NCI-H2107 treated with DMSO at 0.1 percent for 48 hours (cell line): ENCODE data around the gene CD55.
A peak's percentile ranks its signal among the peaks of the same experiment; 100 is the strongest.

Source experiments
- DNase-seq: peaks from one replicate; lab custom pipeline; 2025; ENCODE audit not compliant: unreplicated experiment; lab: John Stamatoyannopoulos, UW

The CD55 gene

GRCh38 chr1:207361889-207362288 is 40.4 kb downstream of the CD55 start:
- no peak for DNase-seq

GRCh38 chr1:207362962-207363860 is 41.7 kb downstream of the CD55 start:
- DNase-seq = no peak

- DNase-seq = no peak
These were observed 42.4 kb downstream of the CD55 start for GRCh38 chr1:207363871-207364270.

GRCh38 chr1:207364614-207365013 is 43.1 kb downstream of the CD55 start:
- no peak for DNase-seq

- DNase-seq = no peak
These were observed 43.6 kb downstream of the CD55 start for GRCh38 chr1:207365063-207365462.

- no peak for DNase-seq
These were observed 44.5 kb downstream of the CD55 start for GRCh38 chr1:207366022-207366421.

GRCh38 chr1:207388721-207389120 is 67.2 kb downstream of the CD55 start:
- DNase-seq = no peak

- DNase-seq = no peak
These were observed 68.4 kb downstream of the CD55 start for GRCh38 chr1:207389728-207390464.

GRCh38 chr1:207393610-207394009 is 72.1 kb downstream of the CD55 start:
- no peak for DNase-seq

- no peak for DNase-seq
These were observed 74.8 kb downstream of the CD55 start for GRCh38 chr1:207396168-207396746.

- DNase-seq = no peak
These were observed 76.0 kb downstream of the CD55 start for GRCh38 chr1:207397525-207397926.

GRCh38 chr1:207398986-207399385 is 77.5 kb downstream of the CD55 start:
- DNase-seq = no peak

- DNase-seq = no peak
These were observed 80.1 kb downstream of the CD55 start for GRCh38 chr1:207401578-207401977.

GRCh38 chr1:207402744-207403143 is 81.3 kb downstream of the CD55 start:
- DNase-seq = no peak

- DNase-seq = peak; percentile 95
These were observed 83.5 kb downstream of the CD55 start for GRCh38 chr1:207404849-207405525.

GRCh38 chr1:207405814-207406213 is 84.3 kb downstream of the CD55 start:
- DNase-seq = no peak

- DNase-seq = no peak
These were observed 86.3 kb downstream of the CD55 start for GRCh38 chr1:207407655-207408260.
